Stimulated activated CD4-positive, alpha-beta T cell treated with anti-CD3 and anti-CD28 coated beads, Interleukin-1b, Interleukin-23, amount 100 ng/mL, for 24 hours (primary cell): Measurements from ENCODE around the gene GGTLC2.
"Not testable (repeated sequence)": the region's sequence is repeated elsewhere in the genome, so short reads cannot be mapped to it uniquely, and the experiment has no call there.

Experiments used
- DNase-seq, 4 experiments: peaks; one replicate each; pipeline ENCODE4 v3.0.0-alpha.2; 2020; ENCODE audit warnings: low read depth in 4 of 4, low spot score in 1 of 4

The GGTLC2 gene

GRCh38 chr22:22667966-22668880 lies 23.8 kb downstream of the GGTLC2 start:
- no peak for DNase-seq

DNA sequence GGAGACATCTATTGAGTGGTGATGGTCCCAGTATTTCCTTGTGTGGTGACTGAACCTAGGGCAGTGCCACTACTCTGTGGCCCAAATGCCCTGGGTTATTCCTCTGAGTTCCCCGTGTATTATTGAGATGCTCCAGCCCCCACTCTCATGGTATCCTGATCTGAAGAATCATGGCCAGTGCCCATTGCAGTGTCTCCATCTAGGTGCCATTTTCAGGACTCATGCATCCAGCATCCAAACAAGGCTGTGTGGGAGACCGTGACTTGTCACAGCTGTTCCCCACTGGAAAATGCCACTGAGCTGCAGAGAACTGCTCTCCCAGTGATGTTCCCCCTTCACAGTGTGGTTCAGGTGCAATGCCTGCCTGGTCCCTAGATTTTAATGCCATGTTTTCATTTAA lies 24.7 kb downstream of the GGTLC2 start:
- DNase-seq, result no peak

GRCh38 chr22:22670076-22670795 lies 25.8 kb downstream of the GGTLC2 start:
- no peak for DNase-seq

- no peak for DNase-seq
Measured at GRCh38 chr22:22671506-22671905, 27.1 kb downstream of the GGTLC2 start.

- DNase-seq, result no peak
Measured at GRCh38 chr22:22673099-22673498, 28.7 kb downstream of the GGTLC2 start.

GRCh38 chr22:22673628-22674027 lies 29.2 kb downstream of the GGTLC2 start:
- no peak for DNase-seq

DNA sequence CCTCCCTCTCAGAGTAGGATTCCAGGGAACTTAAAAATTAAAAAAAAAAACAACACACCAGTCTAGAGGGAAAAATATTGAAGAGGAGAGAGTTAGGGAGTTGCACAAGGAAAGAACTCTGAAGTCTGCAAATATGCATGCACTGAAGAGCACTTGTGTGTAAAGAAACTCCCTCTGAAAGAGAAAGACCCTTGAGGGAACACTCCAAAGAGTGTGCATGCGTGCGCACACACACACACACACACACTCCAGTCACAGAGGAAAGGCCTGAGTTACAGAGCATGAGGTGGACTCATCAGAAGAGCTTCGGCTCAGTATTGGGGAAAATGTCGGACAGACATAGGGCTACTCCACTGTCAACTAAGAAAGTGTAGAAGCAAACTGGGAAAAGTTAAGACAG lies 30.1 kb downstream of the GGTLC2 start:
- DNase-seq, result no peak

- DNase-seq, result no peak
Measured at GRCh38 chr22:22678970-22679369, 34.6 kb downstream of the GGTLC2 start.

DNA sequence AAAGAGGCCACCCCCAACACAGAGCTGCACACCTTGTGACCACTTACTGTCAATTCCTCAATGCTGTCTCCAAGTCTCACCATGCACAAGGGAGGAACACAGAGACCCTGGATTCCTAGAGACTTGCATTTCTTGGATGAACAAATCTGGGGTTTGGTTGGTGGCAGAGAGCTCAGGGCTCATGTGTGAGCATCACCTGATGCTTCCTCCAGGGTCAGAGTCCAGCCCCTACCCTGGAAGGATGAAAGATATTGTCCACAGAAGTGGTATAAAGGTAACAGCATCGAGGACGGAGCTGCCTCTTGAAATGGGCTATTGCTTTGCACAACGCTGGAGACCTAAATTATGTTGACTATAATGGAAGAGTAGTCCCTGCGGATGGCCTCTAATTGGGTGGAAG lies 36.0 kb downstream of the GGTLC2 start:
- DNase-seq, result no peak

DNA sequence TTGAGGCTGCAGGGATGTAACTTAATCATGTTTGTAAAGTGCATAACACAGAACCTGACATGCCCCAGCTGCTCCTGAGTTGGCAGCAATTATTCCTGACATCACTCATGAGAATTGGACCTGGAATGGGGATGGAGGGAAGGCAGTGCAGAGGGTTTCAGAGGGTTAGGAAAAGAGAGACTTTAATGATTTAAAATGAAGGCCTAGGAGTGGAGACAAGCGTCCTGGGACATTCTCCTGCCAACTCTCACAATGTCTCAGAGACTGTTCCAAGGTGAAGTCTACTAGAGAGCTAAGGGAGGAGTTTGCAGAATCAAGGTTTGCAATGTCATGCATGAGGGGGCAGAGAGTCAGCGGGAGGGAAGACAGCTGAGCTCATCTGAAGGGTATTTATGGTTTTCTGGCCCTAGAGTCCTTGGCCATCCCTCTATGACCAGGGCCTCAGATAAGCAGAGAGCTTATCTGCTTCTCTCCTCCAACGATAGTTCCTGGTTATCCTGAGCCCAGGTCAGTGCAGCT lies 36.9 kb downstream of the GGTLC2 start:
- DNase-seq, result no peak

GRCh38 chr22:22682196-22682595 lies 37.8 kb downstream of the GGTLC2 start:
- no peak for DNase-seq

DNA sequence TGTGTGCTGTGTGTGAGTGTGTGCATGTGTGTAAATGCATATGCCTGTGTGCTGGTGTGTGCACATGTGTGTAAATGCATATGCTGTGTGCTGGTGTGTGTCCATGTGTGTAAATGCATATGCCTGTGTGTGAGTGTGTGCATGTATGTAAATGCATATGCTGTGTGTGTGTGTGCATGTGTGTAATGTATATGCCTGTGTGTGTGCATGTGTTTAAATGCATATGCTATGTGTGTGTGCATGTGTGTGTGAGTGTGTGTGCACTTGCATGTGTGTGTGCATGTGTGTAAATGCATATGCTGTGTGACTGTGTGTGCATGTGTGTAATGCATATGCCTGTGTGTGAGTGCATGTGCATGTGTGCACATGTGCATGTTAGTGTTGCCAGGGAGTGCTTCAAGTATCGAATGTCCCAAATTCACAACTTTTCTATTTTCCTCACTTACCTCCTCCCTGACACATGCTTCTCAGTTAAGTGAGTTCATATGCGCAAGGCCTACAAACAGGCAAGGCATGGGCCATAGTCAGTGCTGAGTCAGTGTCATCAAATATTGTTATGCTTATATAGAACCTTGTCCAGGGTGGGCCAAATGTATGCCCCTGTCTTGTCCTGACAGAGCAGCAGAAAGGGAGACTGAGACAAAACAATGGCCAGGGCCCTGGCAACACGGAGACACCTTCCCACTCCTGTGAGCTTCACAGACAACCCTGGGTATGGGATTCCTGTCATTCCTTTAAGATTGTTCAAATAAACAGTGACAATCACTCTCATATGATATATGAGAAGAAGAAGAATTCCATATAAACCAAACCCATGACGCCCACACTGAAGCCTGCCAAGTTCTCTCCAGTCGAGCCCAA lies 38.6 kb downstream of the GGTLC2 start:
- no peak for DNase-seq

GRCh38 chr22:22683668-22684361 lies 39.4 kb downstream of the GGTLC2 start:
- DNase-seq, result no peak

DNA sequence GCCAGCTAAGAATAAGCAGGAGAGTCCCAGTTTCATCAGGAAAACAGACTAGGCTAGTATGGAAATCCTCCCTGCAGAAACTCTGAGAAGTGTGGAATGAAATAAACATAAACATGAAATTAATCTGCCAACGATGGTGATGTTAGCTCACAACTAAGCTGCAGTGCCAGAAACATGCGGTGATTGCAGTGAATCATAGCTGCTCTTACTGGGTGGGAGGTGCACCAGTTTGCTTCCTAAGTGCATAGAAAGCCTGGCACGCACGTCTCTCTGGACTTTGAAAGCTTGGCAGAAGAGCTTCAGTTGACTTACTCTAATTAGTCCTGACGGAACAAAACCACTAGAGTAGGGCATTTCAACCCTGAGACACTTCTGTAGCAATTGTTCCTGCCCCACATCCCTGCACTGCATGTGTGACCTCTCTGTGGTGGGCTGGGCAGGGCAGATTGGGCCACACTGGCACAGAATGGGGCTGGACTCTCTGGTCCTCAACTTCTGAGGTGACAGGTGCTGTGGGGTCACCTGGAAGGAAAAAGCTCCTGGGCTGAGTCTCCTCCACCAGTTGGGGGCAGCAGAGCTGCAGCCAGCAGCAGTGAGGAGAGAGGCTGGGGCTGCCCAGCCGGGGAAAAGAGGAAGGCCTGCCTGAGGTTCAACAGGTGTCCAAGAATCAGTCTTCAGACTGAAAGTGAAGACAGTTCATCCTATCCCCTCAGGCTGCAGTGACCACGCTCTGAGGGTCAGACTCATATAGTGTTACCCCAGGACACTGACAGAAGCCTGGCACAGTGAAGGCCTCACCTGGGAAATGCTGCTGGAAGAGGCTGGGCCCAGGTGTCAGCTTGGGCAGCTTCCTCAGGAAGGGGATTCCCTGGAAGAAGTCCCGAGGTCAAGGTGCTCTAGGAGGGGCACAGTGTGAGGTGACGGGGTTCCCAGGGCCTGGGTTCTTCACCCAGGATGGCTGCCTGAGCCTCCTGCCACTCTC lies 40.5 kb downstream of the GGTLC2 start:
- DNase-seq, result no peak

GRCh38 chr22:22685586-22685985 lies 41.2 kb downstream of the GGTLC2 start:
- no peak for DNase-seq

GRCh38 chr22:22686202-22687115 lies 42.0 kb downstream of the GGTLC2 start:
- not testable (repeated sequence) for DNase-seq

- DNase-seq, result no peak
Measured at GRCh38 chr22:22687638-22688500, 43.5 kb downstream of the GGTLC2 start.
